ENCODE measurements around the gene ZNF516. TPM values are rescaled to one million over a fixed set of nuclear protein-coding genes. Genes with fewer than 3 reads are reported as not detected.

Gene ZNF516
- total and polyA plus RNA-seq, 2 experiments from 2014 or later, result 17.8 to 29.4 TPM

DNA sequence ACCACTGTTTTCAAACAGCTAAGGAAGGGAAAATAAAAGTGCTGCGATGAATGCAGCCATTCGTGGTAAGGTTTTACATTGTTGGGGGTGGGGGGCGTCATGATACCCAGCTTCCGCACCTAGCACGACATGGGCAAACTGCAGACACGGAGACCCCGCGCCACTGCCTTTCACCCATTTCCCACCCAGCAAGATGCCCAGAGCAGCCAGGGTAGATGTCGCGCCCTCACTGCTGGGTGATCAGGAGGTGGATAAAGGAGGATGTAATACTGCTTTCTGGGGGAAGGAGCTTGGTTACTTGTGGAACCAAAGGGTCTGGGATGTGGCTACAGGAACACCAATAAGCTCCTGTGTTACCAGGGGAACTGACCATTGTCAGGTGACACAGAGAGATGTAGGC lies 138.4 kb downstream of the ZNF516 start:
- Histone ChIP-seq H3K4me2 (ENCODE audit: unreplicated experiment) (no peak overlapping the region), H3K79me2 (ENCODE audit: insufficient read depth) (peaks cover 4% of the 10 kb centered on the region; the same call in 1 of the 2 replicates), H3K36me3 (ENCODE audit: low read depth) (peaks cover 1% of the 10 kb centered on the region; the same call in 1 of the 2 replicates), H3K9ac (no peak overlapping the region), H3K4me3 (no peak overlapping the region), H3K27me3 (replicated peaks; ENCODE audit: insufficient read depth) (no peaks in the 10 kb centered on the region), H3F3A (ENCODE audit: insufficient read depth) (peaks cover 6% of the 10 kb centered on the region), H4K20me1 (ENCODE audit: insufficient read depth) (no peaks in the 10 kb centered on the region), H3K9me2 (ENCODE audit: insufficient read depth) (no peaks in the 10 kb centered on the region), H2AFZ (no peak overlapping the region), H3K27ac (no peak overlapping the region), H3K4me1 (ENCODE audit: insufficient read depth) (peaks cover 14% of the 10 kb centered on the region), H3K9me3 (ENCODE audit: low read depth) (no peaks in the 10 kb centered on the region)
- WGBS, 2 experiments (ENCODE audit: low coverage in 1 of 2, low lambda C conversion rate in 2 of 2, missing lambda C conversion rate in 2 of 2), result 94 to 95% methylated on average over 10 of the region's 10 CpGs
- in situ Hi-C loops (cut with MboI), result loop anchor here (25.0 kb wide), 1 partner anchor 1694 kb away; no protein-coding TSS in a partner anchor
- no peak for TF ChIP-seq EZH2phosphoT487 (IDR thresholded peaks at IDR 0.05; ENCODE audit: insufficient read depth, low read depth)
- no peak for TF ChIP-seq EZH2 (IDR thresholded peaks at IDR 0.05; ENCODE audit: insufficient read depth, poor library complexity, severe bottlenecking)
- DNase-seq, result no peak

- no peaks in the 10 kb centered on the region for H3K9me3 ChIP-seq (ENCODE audit: low read depth)
- peak; percentile 70 for DNase-seq
- H3F3A ChIP-seq (ENCODE audit: insufficient read depth), result peaks cover 11% of the 10 kb centered on the region
- no peaks in the 10 kb centered on the region for H3K79me2 ChIP-seq (ENCODE audit: insufficient read depth)
- WGBS, 2 experiments (ENCODE audit: low coverage in 1 of 2, low lambda C conversion rate in 2 of 2, missing lambda C conversion rate in 2 of 2), result 0 to 3% methylated on average over 1 of the region's 1 CpG
- H3K36me3 ChIP-seq (ENCODE audit: low read depth), result no peaks in the 10 kb centered on the region
- H2AFZ ChIP-seq, result no peak overlapping the region
- H3K27ac ChIP-seq, result no peak overlapping the region
- no peak overlapping the region for H3K4me3 ChIP-seq
- no peaks in the 10 kb centered on the region for H3K27me3 ChIP-seq (replicated peaks; ENCODE audit: insufficient read depth)
- H4K20me1 ChIP-seq (ENCODE audit: insufficient read depth), result no peaks in the 10 kb centered on the region
- no peaks in the 10 kb centered on the region for H3K9me2 ChIP-seq (ENCODE audit: insufficient read depth)
- in situ Hi-C loops (cut with MboI), result loop anchor here (25.0 kb wide), 1 partner anchor 1692 kb away; no protein-coding TSS in a partner anchor
- H3K4me2 ChIP-seq (ENCODE audit: unreplicated experiment), result no peak overlapping the region
- TF ChIP-seq EZH2 (IDR thresholded peaks at IDR 0.05; ENCODE audit: insufficient read depth, poor library complexity, severe bottlenecking) (no peak), EZH2phosphoT487 (IDR thresholded peaks at IDR 0.05; ENCODE audit: insufficient read depth, low read depth) (no peak)
- no peak overlapping the region for H3K9ac ChIP-seq
- H3K4me1 ChIP-seq (ENCODE audit: insufficient read depth), result peaks cover 16% of the 10 kb centered on the region
These were observed 140.7 kb downstream of the ZNF516 start for GRCh38 chr18:76354348-76354747.

DNA sequence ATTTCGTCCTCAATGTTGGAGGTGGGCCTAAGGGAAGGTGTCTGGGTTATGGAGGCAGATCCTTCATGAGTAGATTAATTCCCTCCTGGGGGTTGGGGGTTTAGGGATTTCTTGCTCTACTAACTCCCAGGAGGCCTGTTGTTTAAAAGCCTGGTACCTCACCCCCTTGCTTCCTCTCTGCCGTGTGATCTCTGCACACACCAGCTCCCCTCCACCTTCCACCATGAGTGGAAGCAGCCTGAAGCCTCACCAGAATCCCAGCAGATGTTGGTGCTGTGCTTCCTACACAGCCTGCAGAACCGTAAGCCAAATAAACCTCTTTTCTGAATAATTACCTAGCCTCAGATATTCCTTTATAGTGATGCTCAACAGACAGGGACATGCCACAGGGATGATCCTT lies 141.5 kb downstream of the ZNF516 start:
- Histone ChIP-seq H2AFZ (no peak overlapping the region), H3K4me3 (no peak overlapping the region), H3K27ac (no peak overlapping the region), H4K20me1 (ENCODE audit: insufficient read depth) (no peaks in the 10 kb centered on the region), H3K79me2 (ENCODE audit: insufficient read depth) (no peaks in the 10 kb centered on the region), H3F3A (ENCODE audit: insufficient read depth) (peaks cover 11% of the 10 kb centered on the region), H3K27me3 (replicated peaks; ENCODE audit: insufficient read depth) (no peaks in the 10 kb centered on the region), H3K4me1 (ENCODE audit: insufficient read depth) (peaks cover 16% of the 10 kb centered on the region), H3K36me3 (ENCODE audit: low read depth) (no peaks in the 10 kb centered on the region), H3K9me3 (ENCODE audit: low read depth) (no peaks in the 10 kb centered on the region), H3K4me2 (ENCODE audit: unreplicated experiment) (no peak overlapping the region), H3K9me2 (ENCODE audit: insufficient read depth) (no peaks in the 10 kb centered on the region), H3K9ac (no peak overlapping the region)
- 96 to 98% methylated on average over 3 of the region's 3 CpGs for WGBS, 2 experiments (ENCODE audit: low coverage in 1 of 2, low lambda C conversion rate in 2 of 2, missing lambda C conversion rate in 2 of 2)
- no peak for DNase-seq
- in situ Hi-C loops (cut with MboI), result loop anchor here (25.0 kb wide), 1 partner anchor 1691 kb away; no protein-coding TSS in a partner anchor
- no peak for TF ChIP-seq EZH2 (IDR thresholded peaks at IDR 0.05; ENCODE audit: insufficient read depth, poor library complexity, severe bottlenecking)
- no peak for TF ChIP-seq EZH2phosphoT487 (IDR thresholded peaks at IDR 0.05; ENCODE audit: insufficient read depth, low read depth)

DNA sequence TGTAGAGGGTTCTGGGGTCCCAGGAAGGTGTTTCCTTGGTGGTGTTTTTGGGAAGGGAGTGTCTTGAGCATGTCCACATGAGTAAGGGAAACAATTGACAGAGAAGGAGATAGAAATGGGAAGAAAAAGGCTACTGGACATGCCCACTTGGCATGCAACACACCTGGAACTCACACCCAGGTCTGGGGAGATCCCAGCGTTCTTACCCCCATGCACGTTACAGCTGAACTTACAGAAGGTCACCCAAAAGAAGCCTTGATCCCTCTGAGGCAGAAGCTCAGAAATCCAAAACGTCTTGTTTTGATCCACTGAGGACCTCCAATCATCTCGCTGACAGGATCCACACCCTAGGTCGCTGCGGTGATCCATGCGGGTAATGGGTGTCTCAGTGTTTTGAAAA lies 142.0 kb downstream of the ZNF516 start:
- Histone ChIP-seq H4K20me1 (ENCODE audit: insufficient read depth) (no peaks in the 10 kb centered on the region), H3K36me3 (ENCODE audit: low read depth) (no peaks in the 10 kb centered on the region), H3K27me3 (replicated peaks; ENCODE audit: insufficient read depth) (no peaks in the 10 kb centered on the region), H3K4me1 (ENCODE audit: insufficient read depth) (peaks cover 16% of the 10 kb centered on the region), H3K4me3 (no peak overlapping the region), H3K9ac (no peak overlapping the region), H3K79me2 (ENCODE audit: insufficient read depth) (no peaks in the 10 kb centered on the region), H3K27ac (no peak overlapping the region), H3K4me2 (ENCODE audit: unreplicated experiment) (no peak overlapping the region), H3F3A (ENCODE audit: insufficient read depth) (peaks cover 11% of the 10 kb centered on the region), H2AFZ (no peak overlapping the region), H3K9me2 (ENCODE audit: insufficient read depth) (no peaks in the 10 kb centered on the region), H3K9me3 (ENCODE audit: low read depth) (no peaks in the 10 kb centered on the region)
- WGBS, 2 experiments (ENCODE audit: low coverage in 1 of 2, low lambda C conversion rate in 2 of 2, missing lambda C conversion rate in 2 of 2), result 91% methylated on average over 7 of the region's 7 CpGs
- TF ChIP-seq EZH2 (IDR thresholded peaks at IDR 0.05; ENCODE audit: insufficient read depth, poor library complexity, severe bottlenecking) (no peak), EZH2phosphoT487 (IDR thresholded peaks at IDR 0.05; ENCODE audit: insufficient read depth, low read depth) (no peak)
- in situ Hi-C loops (cut with MboI), result loop anchor here (25.0 kb wide), 1 partner anchor 1691 kb away; no protein-coding TSS in a partner anchor
- no peak for DNase-seq

Measured in GM23248 (cell line).